Measurements from ENCODE around the gene FBXO41.

FBXO41 gene

GRCh38 chr2:73214120-73215035, 69.9 kb downstream of the FBXO41 start, which contains the start of gene SMYD5:
SMYD5 (plus strand) TSS chr2:73214245; CDS start chr2:73214267, 22 bp downstream.
- peak; percentile 83 for DNase-seq (ENCODE audit: low spot score)

GRCh38 chr2:73212448-73213176, 71.7 kb downstream of the FBXO41 start:
- DNase-seq (ENCODE audit: low spot score) = peak; percentile 88

GRCh38 chr2:73212098-73212447, 72.2 kb downstream of the FBXO41 start:
- DNase-seq (ENCODE audit: low spot score) = no peak

DNA sequence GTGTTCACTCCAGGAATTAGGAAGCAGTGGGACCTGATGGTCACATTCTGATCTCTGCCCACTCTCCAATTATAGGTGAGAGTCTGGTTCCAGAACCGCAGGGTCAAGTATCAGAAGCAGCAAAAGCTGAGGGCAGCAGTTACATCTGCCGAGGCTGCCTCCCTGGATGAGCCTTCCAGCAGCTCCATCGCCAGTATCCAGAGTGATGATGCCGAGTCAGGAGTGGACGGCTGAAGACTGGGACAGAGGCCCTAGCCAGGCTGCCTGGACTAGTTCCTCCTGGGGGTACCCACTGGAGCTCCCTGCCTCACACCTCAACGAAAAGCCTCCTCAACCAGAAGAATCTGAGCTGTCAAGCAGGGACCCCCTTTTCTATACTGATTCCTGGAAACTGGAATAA, 73.6 kb downstream of the FBXO41 start:
- no peak for DNase-seq (ENCODE audit: low spot score)

DNA sequence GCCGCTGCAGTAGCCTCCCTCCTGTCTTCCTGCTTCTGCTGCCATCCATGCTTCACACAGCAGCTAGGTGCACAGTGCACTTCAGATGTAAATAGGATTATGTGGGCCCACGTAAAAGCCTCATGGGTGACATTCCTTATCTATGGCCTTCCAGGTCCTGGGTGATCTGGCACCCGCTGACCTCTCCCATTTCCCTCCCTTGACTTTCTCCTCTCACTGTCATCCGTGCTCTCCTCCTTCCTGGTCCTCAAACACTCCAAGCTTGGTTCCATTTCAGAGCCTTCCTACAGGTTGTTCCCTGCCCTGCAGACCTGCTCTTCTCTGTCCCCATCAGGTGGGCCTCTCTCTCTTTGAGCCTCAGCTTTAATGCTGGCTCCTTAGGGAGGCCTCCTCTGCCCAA, 74.3 kb downstream of the FBXO41 start:
- no peak for DNase-seq (ENCODE audit: low spot score)

- no peak for DNase-seq (ENCODE audit: low spot score)
Measured at GRCh38 chr2:73208258-73208657, 76.0 kb downstream of the FBXO41 start.

DNA sequence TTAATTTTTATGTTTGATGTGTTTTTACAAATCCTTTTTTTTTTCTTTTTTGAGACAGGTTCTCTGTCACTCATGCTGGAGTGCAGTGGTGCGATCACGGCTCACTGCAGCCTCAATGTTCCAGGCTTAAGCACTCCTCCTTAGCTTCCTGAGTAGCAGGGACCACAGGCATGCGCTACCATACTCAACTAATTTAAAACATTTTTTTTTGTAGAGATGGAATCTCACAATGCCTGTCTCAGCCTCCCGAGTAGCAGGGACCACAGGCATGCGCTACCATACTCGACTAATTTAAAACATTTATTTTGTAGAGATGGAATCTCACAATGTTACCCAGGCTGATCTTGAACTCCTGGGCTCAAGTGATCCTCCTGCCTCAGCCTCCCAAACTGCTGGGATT, 78.7 kb downstream of the FBXO41 start:
- no peak for DNase-seq (ENCODE audit: low spot score)

All from hepatic stellate cell (primary cell).